Chondrocyte (in vitro differentiated cells): ENCODE data around the gene MPDZ. TPM values are rescaled to one million over a fixed set of nuclear protein-coding genes. Genes with fewer than 3 reads are reported as not detected.
A peak's percentile ranks its signal among the peaks of the same experiment; 100 is the strongest.

Source experiments
- DNase-seq: peaks from one replicate; pipeline ENCODE4 v3.0.0; 2021; ENCODE audit warnings: mixed read lengths, low spot score
- H3K27ac Mint-ChIP-seq: one replicate; pipeline ENCODE4 v1.8.0; 2021; ENCODE audit warnings: mild to moderate bottlenecking, moderate library complexity, mixed read lengths; ENCODE audit not compliant: unreplicated experiment
- H3K27me3 Mint-ChIP-seq: 2 replicates; pipeline ENCODE4 v1.8.0; 2021; ENCODE audit warnings: low read depth, mixed read lengths
- H3K36me3 Mint-ChIP-seq: 2 replicates; pipeline ENCODE4 v1.8.0; 2021; ENCODE audit warnings: low read depth, mixed read lengths
- H3K4me1 Mint-ChIP-seq: 2 replicates; pipeline ENCODE4 v1.8.0; 2021; ENCODE audit warnings: low read depth, mild to moderate bottlenecking, mixed read lengths
- H3K4me3 Mint-ChIP-seq: one replicate; pipeline ENCODE4 v1.8.0; 2021; ENCODE audit warnings: mild to moderate bottlenecking, moderate library complexity, mixed read lengths; ENCODE audit not compliant: unreplicated experiment
- H3K9me3 Mint-ChIP-seq: 2 replicates; pipeline ENCODE4 v1.8.0; 2021; ENCODE audit warnings: low read depth, mixed read lengths
- total RNA-seq: library from RNA; stranded (reverse); gene quantifications from 3 replicates; pipeline ENCODE4 v1.2.1, GENCODE V29; 2021
- TF ChIP-seq, protein P1 (sequence below): fragments of 200-600 bp; sonication (generic); IDR thresholded peaks from 2 replicates; pipeline ENCODE4 v1.5.0; 2021; ENCODE audit warnings: antibody characterized with exemption, mild to moderate bottlenecking, moderate library complexity

Gene MPDZ
- total RNA-seq, 1 donor from 2014 or later = 42.5 TPM

DNA sequence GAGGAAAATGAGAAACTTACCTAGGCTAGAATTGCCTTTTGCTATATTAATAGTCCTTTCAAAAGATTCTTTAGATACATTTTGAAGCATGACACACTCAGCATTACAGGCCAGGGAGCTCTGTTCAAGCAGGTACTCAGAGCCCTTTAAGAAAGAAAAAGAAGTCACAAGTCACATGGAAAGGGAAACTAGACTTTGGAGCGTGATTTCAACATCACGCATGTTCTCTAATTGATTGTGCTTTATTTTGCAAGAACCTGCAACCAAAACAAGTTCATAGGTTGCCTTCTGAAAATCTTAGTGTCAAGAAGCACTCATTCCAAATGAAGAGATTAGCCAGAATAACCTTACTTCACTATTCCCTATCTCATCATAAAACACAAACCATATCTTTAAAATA lies 103.8 kb downstream of the MPDZ start:
- Mint-ChIP-seq H3K9me3 (no peaks in the 10 kb centered on the region), H3K4me3 (no peak overlapping the region), H3K27me3 (no peaks in the 10 kb centered on the region), H3K36me3 (peaks cover 17% of the 10 kb centered on the region), H3K27ac (no peak overlapping the region), H3K4me1 (peaks cover 30% of the 10 kb centered on the region)
- DNase-seq = no peak
- TF ChIP-seq, protein P1, sequence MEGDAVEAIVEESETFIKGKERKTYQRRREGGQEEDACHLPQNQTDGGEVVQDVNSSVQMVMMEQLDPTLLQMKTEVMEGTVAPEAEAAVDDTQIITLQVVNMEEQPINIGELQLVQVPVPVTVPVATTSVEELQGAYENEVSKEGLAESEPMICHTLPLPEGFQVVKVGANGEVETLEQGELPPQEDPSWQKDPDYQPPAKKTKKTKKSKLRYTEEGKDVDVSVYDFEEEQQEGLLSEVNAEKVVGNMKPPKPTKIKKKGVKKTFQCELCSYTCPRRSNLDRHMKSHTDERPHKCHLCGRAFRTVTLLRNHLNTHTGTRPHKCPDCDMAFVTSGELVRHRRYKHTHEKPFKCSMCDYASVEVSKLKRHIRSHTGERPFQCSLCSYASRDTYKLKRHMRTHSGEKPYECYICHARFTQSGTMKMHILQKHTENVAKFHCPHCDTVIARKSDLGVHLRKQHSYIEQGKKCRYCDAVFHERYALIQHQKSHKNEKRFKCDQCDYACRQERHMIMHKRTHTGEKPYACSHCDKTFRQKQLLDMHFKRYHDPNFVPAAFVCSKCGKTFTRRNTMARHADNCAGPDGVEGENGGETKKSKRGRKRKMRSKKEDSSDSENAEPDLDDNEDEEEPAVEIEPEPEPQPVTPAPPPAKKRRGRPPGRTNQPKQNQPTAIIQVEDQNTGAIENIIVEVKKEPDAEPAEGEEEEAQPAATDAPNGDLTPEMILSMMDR = no peak

DNA sequence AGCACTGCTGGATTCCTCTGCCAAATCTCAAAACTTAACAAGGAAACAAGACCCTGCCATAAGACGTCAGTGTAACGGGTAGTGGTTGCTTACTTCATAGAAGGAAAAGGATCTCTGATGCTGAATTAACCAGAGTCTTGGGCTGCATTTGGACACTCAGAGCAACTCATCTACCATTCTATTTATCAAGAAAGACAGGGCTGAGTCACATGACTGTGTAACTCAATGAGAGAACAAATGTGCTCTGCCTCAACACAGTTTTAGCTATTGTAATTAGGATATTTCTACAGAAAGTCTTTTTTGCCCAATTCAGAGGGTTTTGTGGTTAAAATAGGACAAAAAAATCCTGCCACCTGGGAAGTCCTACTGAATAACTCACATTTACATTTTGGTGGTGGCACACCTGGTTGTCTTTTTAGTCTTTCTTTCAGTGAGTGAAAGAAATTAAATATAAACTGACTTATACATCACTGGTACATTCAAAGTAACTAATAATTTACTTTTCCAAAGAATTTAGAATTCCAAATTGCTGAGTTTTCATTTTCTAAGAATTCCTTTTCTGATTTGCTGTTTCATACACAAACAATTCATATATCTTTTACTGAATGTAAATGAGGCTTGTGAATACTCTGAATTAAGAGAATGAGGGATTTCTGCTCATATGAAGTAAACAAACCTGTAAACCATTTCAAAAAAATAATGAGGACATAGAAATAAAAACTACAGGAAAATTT lies 104.4 kb downstream of the MPDZ start:
- DNase-seq = no peak
- Mint-ChIP-seq H3K4me1 (peaks cover 28% of the 10 kb centered on the region), H3K36me3 (peaks cover 17% of the 10 kb centered on the region), H3K27ac (no peak overlapping the region), H3K4me3 (no peak overlapping the region), H3K9me3 (no peaks in the 10 kb centered on the region), H3K27me3 (no peaks in the 10 kb centered on the region)
- TF ChIP-seq, protein P1 = no peak

DNA sequence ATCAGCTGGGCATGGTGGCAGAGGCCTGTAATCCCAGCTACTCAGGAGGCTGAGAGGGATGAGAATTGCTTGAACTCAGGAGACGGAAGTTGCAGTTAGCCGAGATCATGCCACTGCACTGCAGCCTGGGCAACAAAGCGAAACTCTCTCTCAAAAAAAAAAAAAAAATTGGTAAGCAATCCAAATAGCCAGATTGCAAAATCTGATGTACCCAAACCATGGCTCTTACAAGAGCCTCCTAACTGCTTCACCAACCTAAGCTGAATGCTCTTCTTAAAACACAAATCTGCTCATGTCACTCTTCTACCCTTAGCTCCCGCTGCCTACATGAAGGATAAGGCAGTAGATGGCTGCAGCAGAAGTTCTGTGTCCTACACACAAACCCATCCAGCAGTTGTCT lies 105.9 kb downstream of the MPDZ start:
- H3K27me3 Mint-ChIP-seq = no peaks in the 10 kb centered on the region
- TF ChIP-seq, protein P1 = no peak

DNA sequence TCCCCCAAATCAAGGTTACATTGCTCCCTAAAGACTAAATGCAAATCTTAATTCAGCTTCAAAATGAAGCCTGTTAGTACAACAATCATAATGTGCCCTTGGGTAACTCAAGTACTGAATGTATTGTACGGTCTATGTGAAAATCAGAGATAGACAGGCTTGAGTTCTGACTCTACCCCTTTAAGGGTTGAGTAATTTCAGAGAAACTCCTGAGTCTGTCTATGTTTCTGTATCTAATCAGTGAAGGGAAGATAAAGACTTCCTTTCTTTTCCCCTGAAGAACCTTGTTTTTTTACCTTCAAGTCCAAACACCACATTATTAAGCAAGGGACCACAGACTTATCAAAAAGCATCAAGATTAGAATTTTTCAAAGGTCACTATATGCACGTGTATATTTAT lies 108.2 kb downstream of the MPDZ start:
- no peak overlapping the region for H3K4me3 Mint-ChIP-seq
- H3K9me3 Mint-ChIP-seq = no peaks in the 10 kb centered on the region
- DNase-seq = no peak
- H3K36me3 Mint-ChIP-seq = peaks cover 22% of the 10 kb centered on the region
- H3K27ac Mint-ChIP-seq = peak overlapping the region; percentile 12
- TF ChIP-seq, protein P1 = no peak
- H3K27me3 Mint-ChIP-seq = no peaks in the 10 kb centered on the region
- H3K4me1 Mint-ChIP-seq = peaks cover 10% of the 10 kb centered on the region

More for the DNA sequence above, 105.9 kb downstream of the MPDZ start:
- H3K4me1 Mint-ChIP-seq = peaks cover 13% of the 10 kb centered on the region
- no peak for DNase-seq
- peaks cover 17% of the 10 kb centered on the region for H3K36me3 Mint-ChIP-seq
- H3K4me3 Mint-ChIP-seq = no peak overlapping the region
- no peak overlapping the region for H3K27ac Mint-ChIP-seq
- H3K9me3 Mint-ChIP-seq = no peaks in the 10 kb centered on the region

DNA sequence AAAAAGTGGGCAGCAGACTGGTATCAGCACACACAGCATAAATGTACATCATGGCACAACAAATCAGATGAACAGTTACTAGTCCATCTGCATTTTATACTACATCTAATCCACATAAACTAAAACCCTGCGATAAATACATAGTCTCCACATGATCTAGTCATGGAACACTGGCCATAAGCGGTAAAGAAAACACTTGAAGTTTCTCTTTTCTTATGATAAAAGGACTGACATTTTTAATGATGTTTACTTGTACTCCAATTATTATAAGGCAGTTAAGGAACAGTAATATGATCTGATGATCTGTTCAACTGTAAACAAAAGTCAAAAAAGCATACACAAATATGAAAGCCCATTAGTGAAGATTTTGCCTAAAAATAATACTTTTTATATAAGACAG lies 112.5 kb downstream of the MPDZ start:
- H3K27me3 Mint-ChIP-seq = no peaks in the 10 kb centered on the region
- no peak overlapping the region for H3K27ac Mint-ChIP-seq
- no peak for DNase-seq
- H3K4me1 Mint-ChIP-seq = peaks cover 9% of the 10 kb centered on the region
- TF ChIP-seq, protein P1 = no peak
- no peaks in the 10 kb centered on the region for H3K9me3 Mint-ChIP-seq
- H3K36me3 Mint-ChIP-seq = peaks cover 7% of the 10 kb centered on the region
- no peak overlapping the region for H3K4me3 Mint-ChIP-seq
